Activated CD4-positive, alpha-beta T cell treated with anti-CD3 and anti-CD28 coated beads, Interleukin-2, amount 50 U/mL, for 16 hours (primary cell): ENCODE data around the gene RENBP.
A peak's percentile ranks its signal among the peaks of the same experiment; 100 is the strongest.
"Not testable (repeated sequence)": the region's sequence is repeated elsewhere in the genome, so short reads cannot be mapped to it uniquely, and the experiment has no call there.

Experiments used
- DNase-seq: peaks from one replicate; pipeline ENCODE4 v3.0.0-alpha.2; 2020

RENBP gene

DNA sequence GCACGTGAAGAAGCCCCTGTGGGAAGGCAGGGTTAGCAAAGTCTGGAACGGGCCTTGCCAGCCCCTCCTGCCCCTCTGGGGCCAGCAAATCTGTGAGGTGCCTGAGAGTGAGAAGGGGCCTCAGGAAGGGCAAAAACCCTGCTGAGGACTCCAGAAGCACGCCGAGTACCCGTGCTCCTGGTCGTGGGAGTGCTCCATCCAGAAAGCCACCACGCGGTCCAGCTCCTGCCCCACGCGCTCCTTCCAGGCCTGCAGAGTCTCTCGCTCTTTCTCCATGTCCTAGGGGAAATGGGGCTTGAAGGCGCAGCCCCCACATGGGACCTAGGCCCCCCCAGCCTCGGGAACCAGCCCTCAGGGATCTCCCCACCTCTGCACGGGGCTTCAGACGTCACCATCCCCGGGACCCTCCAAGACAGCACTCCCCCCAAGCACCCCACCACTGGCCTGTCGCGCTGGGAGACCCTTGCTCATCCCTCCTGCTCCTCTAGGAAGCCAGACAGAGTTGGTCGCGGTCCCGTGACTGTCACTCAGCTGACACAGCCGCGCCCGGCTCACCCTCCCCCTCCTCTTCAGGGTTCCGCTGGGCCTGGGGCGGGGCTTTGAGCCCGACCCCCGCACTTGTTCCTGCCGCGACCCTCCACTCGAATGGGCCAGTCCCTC is at the start of gene RENBP:
RENBP (minus strand) TSS at position 504 of the 660 bp plus-strand sequence; CDS start at position 471, 33 bp downstream.
- peak; percentile 41 for DNase-seq

- no peak for DNase-seq
These were observed 49.5 kb upstream of the RENBP start for GRCh38 chrX:153993978-153994377.

- DNase-seq, result no peak
These were observed 48.6 kb upstream of the RENBP start for GRCh38 chrX:153993079-153993478.

DNA sequence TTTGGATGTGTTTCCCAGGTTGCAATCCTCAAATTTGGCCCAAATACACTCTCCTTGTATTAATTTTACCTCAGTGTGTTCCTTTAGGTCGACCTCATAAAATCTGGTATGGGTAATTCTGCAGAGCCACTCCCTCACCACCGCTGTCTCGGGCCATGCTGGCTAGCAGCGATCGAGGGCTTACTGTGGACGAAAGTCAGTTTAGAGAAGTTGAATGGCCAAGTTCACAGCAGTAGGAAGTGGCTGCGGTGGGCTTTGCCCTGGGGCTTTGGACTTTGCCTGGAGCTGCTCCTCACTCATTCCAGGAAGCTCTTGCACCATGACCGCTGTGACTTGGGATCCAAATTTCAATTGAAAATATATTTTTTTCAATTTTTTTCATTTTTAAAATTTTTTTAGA is 47.7 kb upstream of the RENBP start:
- no peak for DNase-seq

GRCh38 chrX:153991013-153991580 is 46.7 kb upstream of the RENBP start:
- DNase-seq, result no peak

GRCh38 chrX:153989973-153990655 is 45.7 kb upstream of the RENBP start:
- DNase-seq, result no peak

GRCh38 chrX:153988493-153988892 is 44.0 kb upstream of the RENBP start:
- DNase-seq, result no peak

DNA sequence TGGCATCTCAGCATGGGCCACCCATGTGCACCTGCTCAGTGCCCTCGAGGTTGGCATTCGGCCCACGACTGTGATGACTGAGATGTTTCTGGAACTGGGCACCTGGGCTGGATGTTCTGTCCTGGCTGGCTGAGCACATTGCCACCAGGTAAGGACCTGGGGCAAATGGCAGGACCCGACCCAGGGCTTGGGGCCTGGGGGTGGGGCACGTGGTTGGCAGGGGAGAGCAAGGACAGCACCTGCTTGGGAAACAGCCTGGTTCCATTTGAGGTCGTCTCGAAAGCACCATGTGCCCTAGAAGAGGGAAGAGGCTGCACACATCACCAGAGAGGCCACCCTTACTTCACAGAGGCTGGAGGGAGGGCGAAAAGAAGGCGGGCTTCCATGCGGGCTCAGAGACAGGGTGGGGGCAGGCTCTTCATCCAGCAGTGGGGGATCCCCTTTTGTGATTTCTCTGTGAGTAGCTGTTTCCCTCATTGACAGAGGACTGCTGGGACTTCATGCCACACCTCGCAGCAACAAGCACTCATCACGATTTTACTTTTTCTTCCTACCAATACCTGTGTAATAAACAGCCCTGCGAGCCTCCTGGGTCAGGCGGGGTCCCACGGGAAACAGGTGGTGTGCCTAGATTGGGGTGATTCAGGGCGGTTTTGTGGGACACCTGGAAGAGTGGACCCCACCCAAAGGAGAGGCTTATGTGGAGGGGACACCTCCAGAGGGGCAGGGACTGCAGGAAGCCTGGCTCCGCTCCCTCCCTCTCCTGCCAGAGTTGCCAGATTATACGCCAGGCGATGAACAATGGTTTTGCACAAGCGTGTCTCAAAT is 40.1 kb upstream of the RENBP start:
- DNase-seq, result peak; percentile 58

DNA sequence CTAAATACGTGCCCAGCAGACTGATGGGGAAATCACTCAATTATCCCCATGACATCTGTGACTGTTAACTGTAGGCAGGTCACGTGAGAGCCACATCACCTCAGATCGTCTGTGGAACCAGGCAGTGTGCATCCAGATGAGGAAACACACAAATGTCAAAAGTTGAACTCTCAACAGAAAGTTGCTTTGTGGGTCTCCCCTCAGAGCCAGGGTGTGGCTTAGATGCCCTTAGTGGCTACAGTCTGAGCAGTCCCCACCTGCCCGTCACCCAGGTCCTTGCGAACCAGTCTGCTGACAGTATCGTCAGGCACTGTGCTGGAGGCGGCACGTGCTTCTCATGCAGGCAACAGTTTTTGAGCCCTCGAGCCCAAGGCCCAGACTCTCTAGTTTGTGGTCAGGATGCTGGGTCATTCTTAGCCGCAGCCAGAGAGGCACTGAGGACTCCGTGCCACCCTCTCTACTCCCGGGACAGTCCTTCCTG is 38.9 kb upstream of the RENBP start:
- DNase-seq, result no peak

DNA sequence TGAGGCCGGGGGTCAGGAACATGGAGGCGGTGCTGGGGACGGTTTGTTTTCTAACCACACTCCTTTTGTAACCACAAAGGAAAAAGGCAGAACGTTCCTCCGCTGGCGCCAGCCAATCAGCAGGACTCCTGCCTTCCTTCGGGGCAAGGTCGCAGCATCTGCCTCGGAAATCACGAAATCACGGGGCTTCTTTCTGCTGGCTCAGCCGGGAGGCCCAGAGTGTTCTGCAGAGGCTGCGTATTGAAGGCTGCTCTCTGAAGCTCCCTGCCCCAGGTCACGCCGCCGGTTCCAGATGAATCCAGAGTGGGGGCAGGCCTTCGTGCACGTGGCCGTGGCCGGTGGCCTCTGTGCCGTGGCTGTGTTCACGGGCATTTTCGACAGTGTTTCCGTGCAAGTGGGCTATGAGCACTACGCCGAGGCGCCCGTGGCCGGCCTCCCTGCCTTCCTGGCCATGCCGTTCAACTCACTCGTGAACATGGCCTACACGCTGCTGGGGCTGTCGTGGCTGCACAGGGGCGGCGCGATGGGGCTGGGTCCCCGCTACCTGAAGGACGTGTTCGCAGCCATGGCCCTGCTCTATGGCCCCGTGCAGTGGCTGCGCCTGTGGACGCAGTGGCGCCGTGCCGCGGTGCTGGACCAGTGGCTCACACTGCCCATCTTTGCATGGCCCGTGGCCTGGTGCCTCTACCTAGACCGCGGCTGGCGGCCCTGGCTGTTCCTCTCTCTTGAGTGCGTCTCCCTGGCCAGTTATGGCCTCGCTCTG is 37.5 kb upstream of the RENBP start:
- DNase-seq, result peak; percentile 90

GRCh38 chrX:153981231-153981630 is 36.8 kb upstream of the RENBP start:
- DNase-seq, result no peak

GRCh38 chrX:153980394-153980793 is 36.0 kb upstream of the RENBP start:
- DNase-seq, result not testable (repeated sequence)

GRCh38 chrX:153974726-153975286 is 30.4 kb upstream of the RENBP start:
- no peak for DNase-seq

DNA sequence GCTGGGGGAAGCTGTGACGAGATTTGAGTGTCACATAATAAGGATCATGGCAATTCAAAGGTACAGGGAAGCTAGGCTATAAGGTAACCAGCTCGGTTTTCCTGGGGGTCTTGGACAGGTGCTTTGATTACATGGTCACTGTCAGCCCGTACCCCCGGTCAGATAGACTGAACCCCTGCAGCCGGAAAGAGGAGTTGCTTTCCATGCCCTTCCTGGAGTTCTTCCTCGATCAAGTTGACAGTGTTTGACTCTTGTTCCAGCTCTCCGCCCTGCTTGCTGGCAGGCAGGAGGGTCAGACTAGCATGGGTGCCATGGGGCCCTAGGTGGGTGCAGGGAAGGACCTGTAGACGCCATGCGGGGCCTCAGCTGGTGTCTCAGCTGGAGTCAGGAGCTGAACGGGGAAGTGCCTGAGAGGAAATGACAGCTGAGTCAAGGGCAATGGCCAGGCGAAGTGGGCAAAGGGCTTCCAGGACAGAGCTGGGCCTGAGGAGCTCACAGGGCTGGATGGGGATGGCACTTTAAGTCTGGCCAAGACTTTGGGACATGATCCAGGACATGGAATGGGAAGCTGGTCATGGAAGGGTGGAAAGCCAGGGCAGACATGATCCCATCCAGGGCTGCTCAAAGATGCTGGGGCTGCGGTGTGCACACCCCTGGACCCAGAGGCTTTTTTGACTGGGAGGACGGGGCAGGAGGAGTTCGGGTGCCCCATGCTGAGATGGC is 29.7 kb upstream of the RENBP start:
- no peak for DNase-seq

DNA sequence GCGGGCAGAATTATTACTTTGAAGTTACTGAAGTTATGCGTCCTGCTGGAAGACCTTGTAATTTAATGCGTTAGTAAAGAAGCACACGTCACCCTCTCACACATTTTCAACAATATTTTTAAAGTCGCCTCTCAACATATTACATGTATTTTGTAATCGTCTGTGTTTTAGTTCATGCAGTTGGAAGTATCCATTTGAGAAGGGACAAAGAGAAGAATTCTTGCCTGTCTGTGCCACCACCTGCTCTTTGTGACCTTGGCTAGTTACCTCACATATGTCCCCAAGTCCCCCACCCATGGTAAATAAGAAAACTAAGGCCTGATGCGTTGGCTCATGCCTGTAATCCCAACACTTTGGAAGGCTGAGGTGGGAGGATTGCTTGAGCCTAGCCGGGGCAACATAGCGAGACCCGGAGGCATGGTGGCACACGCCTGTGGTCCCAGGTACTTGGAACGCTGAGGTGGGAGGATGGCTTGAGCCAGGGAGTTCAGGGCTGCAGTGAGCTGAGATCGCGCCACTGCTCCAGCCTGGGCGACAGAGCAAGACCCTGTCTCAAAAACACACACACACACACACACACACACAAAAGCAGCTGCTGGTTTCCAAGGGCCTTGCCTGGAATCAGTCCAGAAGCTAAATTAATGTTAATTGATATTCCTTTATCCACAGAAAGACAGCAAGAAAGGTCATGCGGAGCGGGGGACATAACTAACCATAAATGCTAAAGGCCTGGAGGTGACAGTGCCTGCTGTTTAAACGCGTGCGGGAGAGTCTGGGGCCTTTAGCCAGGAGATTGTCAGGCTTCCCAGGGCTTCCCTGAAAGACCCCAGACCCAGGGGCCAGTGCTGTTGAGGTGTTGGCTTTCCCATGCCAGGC is 28.9 kb upstream of the RENBP start:
- DNase-seq, result no peak

DNA sequence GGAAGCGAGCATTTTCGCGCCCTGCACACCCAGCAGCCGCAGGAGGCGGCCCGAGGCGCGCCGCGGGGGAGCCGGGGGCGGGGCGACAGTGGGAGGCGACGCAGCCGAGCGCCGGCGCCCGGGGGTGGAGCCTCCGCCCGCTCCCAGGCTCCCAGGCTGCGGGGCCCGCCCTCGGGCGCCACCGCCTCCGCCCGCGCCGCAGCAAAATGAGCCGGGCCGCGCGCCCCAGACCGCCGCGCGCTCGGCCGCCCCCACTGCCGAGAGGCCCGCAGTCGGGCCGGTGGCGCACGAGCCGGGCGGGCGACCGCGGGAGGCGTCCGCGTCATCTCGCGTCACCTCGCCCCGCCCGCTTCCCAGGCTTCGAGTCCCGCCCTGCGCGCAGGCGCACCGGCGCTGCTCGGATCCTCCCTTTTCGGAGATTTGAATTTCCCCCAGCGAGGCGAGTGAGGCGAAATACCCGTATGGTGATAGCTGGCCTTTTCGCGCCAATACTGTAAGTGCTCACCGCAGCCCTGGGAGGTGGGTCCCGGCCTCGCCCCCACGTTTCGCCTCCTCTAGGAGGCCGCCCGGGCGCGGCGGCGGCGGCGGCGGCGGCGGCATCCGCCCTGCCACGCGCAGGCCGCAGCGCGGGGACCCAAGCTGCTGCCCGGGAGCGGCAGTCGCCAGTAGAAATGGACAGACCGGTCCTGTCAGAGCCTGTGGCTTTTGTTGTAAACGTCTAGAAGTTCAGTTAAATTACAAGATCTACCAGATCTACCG is 28.1 kb upstream of the RENBP start, which contains the start of gene TMEM187:
TMEM187 (plus strand) TSS at position 387 of the 759 bp plus-strand sequence. CDS start 9,309 bp downstream, outside the sequence.
- DNase-seq, result peak; percentile 96

GRCh38 chrX:153971450-153972367 is 27.3 kb upstream of the RENBP start, which contains the start of gene HCFC1:
TSS of gene HCFC1 (minus strand) at chrX:153971818. CDS start at chrX:153970840, 978 bp downstream.
- DNase-seq, result peak; percentile 95

DNA sequence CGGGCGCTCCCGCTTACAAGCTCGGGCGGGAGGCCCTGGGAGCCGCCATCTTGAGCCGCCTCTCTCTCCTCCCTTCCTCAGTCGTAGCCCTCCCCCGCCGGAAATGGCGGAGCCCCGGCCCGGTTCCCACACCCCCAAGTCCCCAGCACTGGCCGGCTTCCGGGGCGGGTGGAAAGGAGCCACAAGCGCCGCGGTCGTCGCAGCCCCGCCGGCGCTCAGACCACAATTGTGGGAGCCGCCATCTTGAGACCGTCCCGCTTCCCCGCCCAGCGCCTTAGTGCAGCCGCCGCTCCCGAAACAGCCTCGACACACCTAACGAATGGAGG is 26.6 kb upstream of the RENBP start:
- DNase-seq, result peak; percentile 95
